Aorta (tissue), 5 donors: ENCODE results near the gene OVAAL. TPM values are rescaled to one million over a fixed set of nuclear protein-coding genes. Genes with fewer than 3 reads are reported as not detected.
A peak's percentile ranks its signal among the peaks of the same experiment; 100 is the strongest.

ENCODE experiments used
- ATAC-seq: fragments of 200-7000 bp; cut with Tn5 transposase; one replicate; pipeline ENCODE4 v1.9.1; 2022; ENCODE audit warnings: moderate library complexity; ENCODE audit not compliant: low FRiP score
- DNase-seq, 2 donors: peaks; one replicate each; pipeline ENCODE4 v3.0.0-alpha.2; 2020
- H3K27ac ChIP-seq, 2 donors: one replicate each; pipeline ENCODE4 v1.5.1; 2013; ENCODE audit warnings: low read length in 2 of 2, mild to moderate bottlenecking in 2 of 2, moderate library complexity in 2 of 2, control low read depth in 1 of 2, inconsistent platforms in 1 of 2, low read depth in 1 of 2
- H3K27me3 ChIP-seq, 2 donors: one replicate each; pipeline ENCODE4 v1.6.1; 2013; ENCODE audit warnings: control low read depth in 1 of 2, low read length in 1 of 2, mild to moderate bottlenecking in 1 of 2, moderate library complexity in 1 of 2; ENCODE audit not compliant: insufficient read depth in 2 of 2, control insufficient read depth in 1 of 2
- H3K36me3 ChIP-seq, 2 donors: one replicate each; pipeline ENCODE4 v1.6.1; 2013; ENCODE audit warnings: control low read depth in 1 of 2, low read length in 1 of 2, mild to moderate bottlenecking in 1 of 2; ENCODE audit not compliant: insufficient read depth in 2 of 2, control insufficient read depth in 1 of 2
- H3K4me1 ChIP-seq, 2 donors: one replicate each; pipeline ENCODE4 v1.6.1; 2013; ENCODE audit warnings: low read length in 2 of 2, control low read depth in 1 of 2, mild to moderate bottlenecking in 1 of 2, moderate library complexity in 1 of 2; ENCODE audit not compliant: insufficient read depth in 2 of 2, control insufficient read depth in 1 of 2
- H3K4me3 ChIP-seq, 2 donors: one replicate each; pipeline ENCODE4 v1.5.1; 2013; ENCODE audit warnings: low read length in 2 of 2, control low read depth in 1 of 2, mild to moderate bottlenecking in 1 of 2
- H3K9me3 ChIP-seq: one replicate; pipeline ENCODE4 v1.6.1; 2013; ENCODE audit warnings: mild to moderate bottlenecking, low read length; ENCODE audit not compliant: control insufficient read depth
- WGBS, 2 donors: extraction: QIAGEN DNeasy Blood & Tissue Kit; methylation state at CpG; one replicate each; pipeline ENCODE4 v1.1.7; 2013; 5-methylcytosine and 5-hydroxymethylcytosine counted together
- intact Hi-C, 2 donors: fragments of 100-400 bp; cut with DNase I; formaldehyde crosslinking; loops; one replicate each; pipeline versions ENCODE4 v1.14.2 to v1.15.0; 2022
- polyA plus RNA-seq, 2 donors: library from polyadenylated mRNA; stranded (reverse); fragments of 200-250 nt; gene quantifications; one replicate each; pipeline ENCODE4 v1.2.3, GENCODE V29; 2013
- total RNA-seq, 2 donors: library from RNA; stranded (reverse); fragmentation: NEBNext Ultra II Directional; extraction: Animal tissue kit (Norgen Biotek cat#: 25700); gene quantifications; one replicate each; pipeline ENCODE4 v1.2.1, GENCODE V29; 2021
- donor health status: healthy with polysubstance abuse.
- donor health status: Bipolar disorder and iron deficiency.
- donor health status: DM: no; HTN: no; CAD: no.
- donor health status: DM: no; HTN: no; CAD: no.
- donor health status: DM: yes; HTN: yes; CAD: no.

OVAAL gene
- total and polyA plus RNA-seq, 4 donors: not detected

GRCh38 chr1:180611016-180611930 lies 52.5 kb downstream of the OVAAL start:
- Histone ChIP-seq H3K4me3 (no peak overlapping the region), H3K9me3 (no peaks in the 10 kb centered on the region), H3K4me1 (no peaks in the 10 kb centered on the region), H3K36me3 (no peaks in the 10 kb centered on the region), H3K27me3 (no peaks in the 10 kb centered on the region), H3K27ac (peak overlapping the region in 1 of 2 donors; percentile 12)
- DNase-seq: no peak
- ATAC-seq: no peak
- WGBS, 2 donors: 28 to 30% methylated on average over 9 of the region's 9 CpGs
- intact Hi-C loops: no loop called here

GRCh38 chr1:180612632-180613031 lies 53.9 kb downstream of the OVAAL start:
- intact Hi-C loops: no loop called here
- no peak for ATAC-seq
- no peak for DNase-seq
- no peak overlapping the region for H3K4me3 ChIP-seq
- no peaks in the 10 kb centered on the region for H3K4me1 ChIP-seq
- H3K9me3 ChIP-seq: peaks cover 1% of the 10 kb centered on the region
- no peaks in the 10 kb centered on the region for H3K36me3 ChIP-seq
- no peak overlapping the region for H3K27ac ChIP-seq
- H3K27me3 ChIP-seq: no peaks in the 10 kb centered on the region
- 95 to 100% methylated on average over 1 of the region's 1 CpG for WGBS, 2 donors

- H3K27ac ChIP-seq: no peak overlapping the region
- H3K4me1 ChIP-seq: no peaks in the 10 kb centered on the region
- H3K4me3 ChIP-seq: no peak overlapping the region
- no peak for ATAC-seq
- DNase-seq: no peak
- intact Hi-C loops: no loop called here
- 58 to 69% methylated on average over 5 of the region's 5 CpGs for WGBS, 2 donors
- H3K36me3 ChIP-seq: no peaks in the 10 kb centered on the region
- H3K27me3 ChIP-seq: no peaks in the 10 kb centered on the region
- H3K9me3 ChIP-seq: peaks cover 1% of the 10 kb centered on the region
Measured at GRCh38 chr1:180614730-180615129, 56.0 kb downstream of the OVAAL start.

DNA sequence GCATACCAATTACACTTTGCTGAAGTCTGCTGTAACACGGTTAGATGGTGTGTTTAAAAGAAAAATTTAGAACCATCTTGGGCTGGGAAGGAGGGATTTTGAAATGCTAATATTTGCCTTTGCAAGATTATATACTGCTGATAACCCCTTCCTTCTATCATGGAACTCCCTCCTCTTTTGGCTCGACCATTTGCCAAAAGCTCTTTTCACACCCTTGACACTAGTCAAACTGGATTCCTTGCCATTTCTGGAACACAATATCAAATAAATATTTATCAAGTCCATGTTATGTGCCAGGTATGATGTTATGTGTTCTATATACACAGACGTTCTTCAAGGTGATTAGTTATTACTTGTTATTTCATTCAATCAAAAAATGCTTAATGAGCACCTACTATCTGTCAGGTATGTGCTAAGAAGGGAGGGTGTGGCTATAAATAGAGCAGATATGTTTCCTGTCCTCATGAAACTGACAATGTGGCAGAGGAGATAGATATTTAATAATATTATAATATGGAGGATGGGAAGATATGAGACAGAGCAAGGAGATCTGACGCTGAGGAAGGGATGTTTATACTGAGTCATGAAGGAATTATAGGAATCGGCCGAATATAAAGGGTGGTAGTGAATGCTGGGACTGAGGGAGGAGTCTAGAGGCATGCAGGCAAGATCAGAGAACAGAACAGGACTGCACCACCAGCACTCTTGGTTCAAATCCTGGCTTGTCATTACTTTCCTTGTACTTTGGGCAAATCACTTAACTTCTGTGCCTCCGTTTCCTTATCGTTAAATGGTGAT lies 56.9 kb downstream of the OVAAL start:
- H3K4me1 ChIP-seq: no peaks in the 10 kb centered on the region
- H3K27me3 ChIP-seq: no peaks in the 10 kb centered on the region
- H3K27ac ChIP-seq: no peak overlapping the region
- no peak overlapping the region for H3K4me3 ChIP-seq
- DNase-seq (no peak), ATAC-seq (no peak)
- whole genome bisulfite sequencing, 2 donors: 65 to 73% methylated on average over 8 of the region's 8 CpGs
- H3K36me3 ChIP-seq: no peaks in the 10 kb centered on the region
- H3K9me3 ChIP-seq: peaks cover 1% of the 10 kb centered on the region
- intact Hi-C loops: no loop called here

Other genes starting within 250 kb of the OVAAL start
- 10 to 100 TPM; 27.7 to 32.1 TPM for gene ACBD6, start 56.4 kb upstream of the OVAAL start, total RNA-seq
- 10 to 100 TPM; 29.4 to 53.1 TPM for gene ACBD6, start 56.4 kb upstream of the OVAAL start, polyA plus RNA-seq
- gene XPR1, start 73.1 kb downstream of the OVAAL start, total RNA-seq: 10 to 100 TPM; 23.8 to 55.4 TPM
- gene XPR1, start 73.1 kb downstream of the OVAAL start, polyA plus RNA-seq: 1 to 10 TPM; 4.6 to 7.4 TPM